Spinal cord (tissue), 10 donors: ENCODE measurements around the gene CNR1. TPM values are rescaled to one million over a fixed set of nuclear protein-coding genes. Genes with fewer than 3 reads are reported as not detected.
"Not testable (repeated sequence)": the region's sequence is repeated elsewhere in the genome, so short reads cannot be mapped to it uniquely, and the experiment has no call there.

Experiments used
- DNase-seq, 6 donors: peaks; one replicate each; pipeline versions ENCODE4 v3.0.0 to v3.0.0-alpha.2; 2013 to 2015; ENCODE audit warnings: low spot score in 6 of 6, low read depth in 4 of 6
- H3K27ac ChIP-seq: one replicate; pipeline ENCODE4 v1.5.1; 2013; ENCODE audit warnings: low read depth, low read length, control low read depth
- H3K27me3 ChIP-seq: one replicate; pipeline ENCODE4 v1.6.1; 2013; ENCODE audit warnings: low read length; ENCODE audit not compliant: control insufficient read depth, insufficient read depth
- H3K36me3 ChIP-seq: one replicate; pipeline ENCODE4 v1.6.1; 2013; ENCODE audit warnings: low read length; ENCODE audit not compliant: control insufficient read depth, insufficient read depth
- H3K4me1 ChIP-seq: one replicate; pipeline ENCODE4 v1.6.1; 2013; ENCODE audit warnings: low read length; ENCODE audit not compliant: control insufficient read depth, insufficient read depth
- H3K4me3 ChIP-seq: one replicate; pipeline ENCODE4 v1.5.1; 2013; ENCODE audit warnings: low read depth, low read length, control low read depth
- H3K9me3 ChIP-seq: one replicate; pipeline ENCODE4 v1.6.1; 2013; ENCODE audit warnings: low read length; ENCODE audit not compliant: control insufficient read depth, insufficient read depth
- WGBS: methylation state at CpG from one replicate; pipeline ENCODE4 v1.1.5; 2013; ENCODE audit warnings: missing lambda C conversion rate; ENCODE audit not compliant: insufficient coverage; 5-methylcytosine and 5-hydroxymethylcytosine counted together
- long read RNA-seq, 4 donors: transcript quantifications; one replicate each; lab custom pipeline, GENCODE V29; 2026
- polyA plus RNA-seq, 2 donors: library from polyadenylated mRNA; unstranded; fragments of 120-200 nt; gene quantifications; one replicate each; pipeline ENCODE4 v1.2.1, GENCODE V29; 2013; ENCODE audit not compliant: insufficient read length in 2 of 2
- total RNA-seq, 2 donors: library from RNA; depleted of rRNA in 1 of 2; stranded (reverse); fragments of 120-200 nt in 1 of 2; fragments of >200 nt in 1 of 2; gene quantifications; one replicate each; pipeline versions ENCODE4 v1.2.3 to v1.2.4, GENCODE V29; 2013 to 2014
- donor health status: healthy.

The CNR1 gene
- total RNA-seq (10 to 100 TPM; 25.6 to 70.8 TPM), polyA plus RNA-seq (10 to 100 TPM; 52.5 to 78.6 TPM)
- long read RNA-seq, donor 1, full-length matches to known transcripts: 12 of 12 reads
- long read RNA-seq, donor 1, partial matches to known transcripts: 0 of 12 reads
- long read RNA-seq, donor 1, other reads (novel, unspliced or antisense): 0 of 12 reads
- long read RNA-seq, donor 2, full-length matches to known transcripts: 11 of 11 reads
- long read RNA-seq, donor 2, partial matches to known transcripts: 0 of 11 reads
- long read RNA-seq, donor 2, other reads (novel, unspliced or antisense): 0 of 11 reads
- long read RNA-seq, donor 3, full-length matches to known transcripts: 19 of 19 reads
- long read RNA-seq, donor 3, partial matches to known transcripts: 0 of 19 reads
- long read RNA-seq, donor 3, other reads (novel, unspliced or antisense): 0 of 19 reads
- long read RNA-seq, donor 4: 0 reads

DNA sequence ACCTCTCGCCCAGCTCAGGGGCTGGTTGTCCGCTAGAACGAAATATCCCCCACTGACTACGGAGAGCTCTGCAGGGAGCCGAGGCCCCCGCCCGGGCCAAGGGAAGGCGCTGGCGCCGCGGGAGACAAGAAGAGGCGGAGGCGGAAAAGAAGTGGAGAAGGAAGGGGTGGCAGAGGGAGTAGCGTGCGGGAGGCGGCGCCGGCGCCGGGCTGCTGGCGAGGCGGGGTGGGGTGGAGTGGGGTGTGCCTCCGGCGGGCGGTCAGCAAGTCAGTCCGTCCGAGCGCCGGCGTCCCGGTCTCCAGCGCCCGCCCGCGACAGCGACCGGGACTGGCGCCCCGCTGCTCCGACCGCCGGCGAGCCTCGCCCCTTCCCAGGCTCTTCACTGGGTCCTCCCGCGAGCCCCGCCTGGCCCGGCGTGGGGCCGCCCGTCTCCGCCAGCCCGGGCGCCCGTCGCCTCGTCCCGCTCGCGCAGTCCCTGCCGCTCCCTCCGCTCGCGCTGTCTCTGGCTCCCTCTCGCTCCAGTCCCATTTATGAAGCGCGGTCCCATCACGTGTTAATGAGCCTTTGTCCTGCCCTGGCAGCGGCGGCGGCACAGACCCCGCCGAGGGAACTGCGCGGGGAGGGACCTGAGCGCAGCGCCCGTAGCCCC is at the start of gene CNR1:
CNR1 (minus strand) TSS at position 504 of the 649 bp plus-strand sequence. CDS start 21,073 bp downstream, outside the sequence.
- peak in 3 of 6 donors; percentile 66 to 94 (median 94) for DNase-seq
- no peaks in the 10 kb centered on the region for H3K36me3 ChIP-seq
- H3K4me3 ChIP-seq: peak within 1 kb of the TSS; percentile 81
- peaks cover 15% of the 10 kb centered on the region for H3K4me1 ChIP-seq
- no peaks in the 10 kb centered on the region for H3K9me3 ChIP-seq
- under 1% methylated on average over 73 of the region's 78 CpGs for WGBS
- peak within 1 kb of the TSS; percentile 75 for H3K27ac ChIP-seq
- H3K27me3 ChIP-seq: peaks cover 14% of the 10 kb centered on the region

DNA sequence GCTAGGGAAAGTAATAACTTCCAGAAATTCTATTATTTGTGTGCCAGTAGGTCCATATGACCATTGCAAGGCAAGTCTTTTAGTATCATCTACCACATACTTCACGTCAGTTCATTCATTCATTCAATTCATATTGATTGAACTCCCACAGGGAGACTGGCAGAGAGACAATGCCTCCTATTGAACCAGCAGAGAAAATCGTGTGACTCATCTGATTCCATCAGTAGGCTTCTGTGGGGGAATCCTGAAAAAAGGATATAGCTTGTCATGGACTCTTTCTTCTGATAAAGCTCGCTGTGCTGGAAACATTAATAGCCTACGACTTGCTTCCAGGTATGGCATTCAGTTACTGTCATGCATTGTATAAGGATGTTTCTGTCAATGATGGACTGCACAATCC is 45.3 kb upstream of the CNR1 start:
- 0% methylated on average over 1 of the region's 4 CpGs for WGBS
- H3K4me3 ChIP-seq: no peak overlapping the region
- no peaks in the 10 kb centered on the region for H3K4me1 ChIP-seq
- peak in 1 of 6 donors; percentile 2 for DNase-seq
- H3K27ac ChIP-seq: no peak overlapping the region
- H3K9me3 ChIP-seq: no peaks in the 10 kb centered on the region
- H3K27me3 ChIP-seq: no peaks in the 10 kb centered on the region
- H3K36me3 ChIP-seq: no peaks in the 10 kb centered on the region

DNA sequence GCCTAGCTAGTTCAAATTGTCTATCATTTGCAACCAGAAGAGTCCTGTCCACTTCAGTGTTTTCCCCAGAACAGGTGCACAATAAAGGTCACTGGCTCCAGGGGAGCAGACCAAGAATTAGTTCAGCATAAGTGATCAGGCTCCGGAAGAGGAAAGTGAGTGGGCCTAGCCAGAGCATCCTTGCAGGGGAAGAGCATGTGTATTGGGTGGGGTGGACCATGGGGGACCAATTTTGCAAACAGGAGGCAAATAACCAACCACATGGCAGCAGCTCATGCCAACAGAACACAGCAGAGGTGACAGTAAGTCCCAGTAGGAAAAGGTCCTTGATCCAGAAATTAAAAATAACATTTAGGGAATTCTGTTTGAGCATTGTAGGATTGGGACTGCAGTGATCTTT is 43.2 kb upstream of the CNR1 start:
- no CpG with 5 or more reads among the region's 1 CpG for WGBS
- DNase-seq: no peak
- Histone ChIP-seq H3K36me3 (no peaks in the 10 kb centered on the region), H3K9me3 (no peaks in the 10 kb centered on the region), H3K27ac (no peak overlapping the region), H3K27me3 (no peaks in the 10 kb centered on the region), H3K4me3 (no peak overlapping the region), H3K4me1 (no peaks in the 10 kb centered on the region)

DNA sequence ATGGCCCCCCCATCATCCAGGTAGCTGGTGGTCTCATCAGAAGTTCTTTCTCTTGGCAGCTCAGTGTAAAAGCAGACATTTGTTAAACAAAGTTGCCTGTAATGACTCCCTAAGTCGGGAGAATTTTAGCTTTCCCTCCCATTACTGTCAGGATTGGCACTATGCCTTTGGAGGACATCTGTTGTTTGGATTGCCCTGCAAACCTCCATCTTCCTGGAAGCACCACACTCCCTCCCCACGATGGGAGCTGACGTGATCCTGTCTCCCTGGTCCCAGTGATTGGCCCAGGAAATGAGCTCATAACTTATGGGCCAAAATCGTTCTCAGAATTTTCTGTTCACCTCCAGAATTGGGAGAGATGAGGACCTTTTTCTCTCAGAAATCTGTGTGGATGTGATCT is 42.6 kb upstream of the CNR1 start:
- DNase-seq: peak in 1 of 6 donors; percentile 73
- Histone ChIP-seq H3K27ac (no peak overlapping the region), H3K9me3 (no peaks in the 10 kb centered on the region), H3K36me3 (no peaks in the 10 kb centered on the region), H3K4me1 (no peaks in the 10 kb centered on the region), H3K27me3 (no peaks in the 10 kb centered on the region), H3K4me3 (no peak overlapping the region)
- WGBS: 76% methylated on average over 4 of the region's 4 CpGs

DNA sequence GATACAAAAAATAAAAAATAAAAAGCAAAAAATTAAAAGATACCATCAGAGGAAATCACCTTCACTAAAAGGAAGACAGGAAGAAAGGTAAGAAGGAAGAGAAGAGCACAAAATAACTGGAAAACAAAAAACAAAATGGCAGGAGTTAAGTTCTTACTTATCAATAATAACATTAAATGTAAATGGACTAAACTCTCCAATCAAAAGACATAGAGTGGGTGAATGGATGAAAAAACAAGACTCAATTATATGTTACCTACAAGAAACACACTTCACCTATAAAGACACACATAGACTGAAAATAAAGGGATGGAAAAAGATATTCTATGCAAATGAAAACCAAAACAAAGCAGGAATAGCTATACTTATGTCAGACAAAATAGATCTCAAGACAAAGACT is 35.6 kb upstream of the CNR1 start:
- H3K9me3 ChIP-seq, H3K36me3 ChIP-seq, H3K4me3 ChIP-seq, H3K27ac ChIP-seq, H3K27me3 ChIP-seq, DNase-seq, H3K4me1 ChIP-seq: not testable (repeated sequence)

DNA sequence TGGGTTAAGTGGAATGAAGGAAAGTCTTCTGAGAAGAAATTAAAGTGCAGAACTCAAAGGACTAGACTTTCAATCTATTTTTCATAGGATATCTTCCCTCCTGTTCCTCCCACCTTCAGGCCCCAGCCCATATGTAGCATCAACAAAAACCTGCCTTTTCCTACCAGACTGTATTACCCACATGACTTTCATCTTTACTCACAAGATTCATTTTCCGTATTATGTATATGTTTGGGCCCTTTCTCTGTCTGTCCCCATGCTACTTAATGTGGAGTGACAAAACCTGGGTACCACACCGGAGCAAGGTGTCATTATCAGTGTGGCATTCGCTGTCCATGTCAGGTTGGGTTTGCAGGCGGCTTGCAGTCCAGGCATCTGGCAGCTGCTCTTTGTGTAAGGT is 18.8 kb upstream of the CNR1 start:
- WGBS: 92% methylated on average over 3 of the region's 4 CpGs
- Histone ChIP-seq H3K27me3 (no peaks in the 10 kb centered on the region), H3K9me3 (peaks cover 3% of the 10 kb centered on the region), H3K27ac (no peak overlapping the region), H3K4me3 (no peak overlapping the region), H3K4me1 (no peaks in the 10 kb centered on the region), H3K36me3 (no peaks in the 10 kb centered on the region)
- DNase-seq: no peak

DNA sequence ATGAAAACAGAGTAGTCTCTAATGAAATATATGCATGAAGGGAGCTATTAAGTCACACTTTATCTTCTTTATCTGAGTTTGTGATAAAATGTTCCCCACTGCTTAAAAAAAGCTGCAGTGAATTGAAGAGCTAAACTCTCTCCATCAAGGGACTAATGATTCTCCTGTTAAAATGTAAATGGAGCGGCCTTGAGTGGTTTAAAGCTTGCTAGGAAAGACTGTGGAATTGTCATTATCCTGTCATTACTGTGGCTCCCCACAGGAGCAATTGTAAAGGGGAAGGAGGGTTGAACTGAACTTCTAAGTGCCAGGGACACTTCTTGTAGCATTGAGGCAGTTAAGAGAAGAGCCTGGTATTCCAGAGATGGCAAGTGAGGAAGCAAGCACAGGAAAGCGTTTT is 17.3 kb upstream of the CNR1 start:
- H3K27me3 ChIP-seq: no peaks in the 10 kb centered on the region
- H3K4me1 ChIP-seq: no peaks in the 10 kb centered on the region
- H3K4me3 ChIP-seq: no peak overlapping the region
- peak in 1 of 6 donors; percentile 69 for DNase-seq
- no peaks in the 10 kb centered on the region for H3K9me3 ChIP-seq
- H3K27ac ChIP-seq: no peak overlapping the region
- H3K36me3 ChIP-seq: no peaks in the 10 kb centered on the region
- WGBS: 8% methylated on average over 2 of the region's 2 CpGs

DNA sequence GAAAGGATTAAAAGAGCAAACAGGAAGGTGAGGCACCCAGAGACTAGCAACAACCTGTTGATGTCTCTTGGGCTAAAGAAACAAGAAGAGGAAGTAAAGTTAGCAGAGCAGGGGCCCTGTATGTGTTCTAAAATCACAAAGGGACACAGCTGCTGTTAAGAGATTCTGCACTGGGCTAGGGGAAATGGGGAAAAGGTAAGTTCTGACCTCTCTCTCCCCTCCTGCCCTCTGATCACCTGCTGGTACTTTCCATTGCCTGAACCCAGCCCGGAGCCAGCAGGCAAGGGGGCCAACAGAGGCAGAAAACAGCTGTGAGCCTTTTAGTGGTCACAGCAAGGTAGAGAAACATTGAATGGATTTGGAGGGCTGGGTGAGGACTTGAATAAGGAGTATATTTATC is 13.5 kb upstream of the CNR1 start:
- no peaks in the 10 kb centered on the region for H3K9me3 ChIP-seq
- H3K4me3 ChIP-seq: no peak overlapping the region
- no peak overlapping the region for H3K27ac ChIP-seq
- H3K36me3 ChIP-seq: no peaks in the 10 kb centered on the region
- WGBS: no CpG with 5 or more reads among the region's 1 CpG
- H3K4me1 ChIP-seq: no peaks in the 10 kb centered on the region
- DNase-seq: no peak
- H3K27me3 ChIP-seq: no peaks in the 10 kb centered on the region

DNA sequence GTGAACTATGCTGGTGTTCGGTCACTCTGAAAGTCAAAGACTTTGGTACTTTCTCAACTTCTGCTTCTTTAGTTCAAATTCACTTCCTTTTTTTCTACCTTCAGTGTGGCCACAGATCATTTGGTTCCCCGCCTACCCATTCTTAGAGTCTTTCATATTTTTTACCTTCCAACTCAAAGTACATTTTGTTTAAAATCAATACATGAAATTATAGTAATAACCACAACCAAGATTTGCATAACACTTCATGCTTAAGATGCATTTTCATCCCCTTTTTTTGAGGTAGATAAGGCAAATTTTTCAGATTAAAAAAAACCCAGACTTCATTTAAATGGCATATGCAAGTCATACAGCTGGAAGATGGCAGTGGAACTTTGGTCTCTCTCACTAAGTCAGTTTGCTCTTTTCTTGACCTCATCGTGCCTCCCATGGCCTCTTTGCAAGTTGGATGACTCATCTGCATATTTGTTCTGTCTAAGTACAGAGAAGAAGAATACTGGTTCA is 11.9 kb upstream of the CNR1 start:
- H3K36me3 ChIP-seq: no peaks in the 10 kb centered on the region
- no peaks in the 10 kb centered on the region for H3K9me3 ChIP-seq
- no peaks in the 10 kb centered on the region for H3K4me1 ChIP-seq
- H3K27me3 ChIP-seq: no peaks in the 10 kb centered on the region
- WGBS: 77% methylated on average over 2 of the region's 3 CpGs
- DNase-seq: no peak
- no peak overlapping the region for H3K4me3 ChIP-seq
- no peak overlapping the region for H3K27ac ChIP-seq

DNA sequence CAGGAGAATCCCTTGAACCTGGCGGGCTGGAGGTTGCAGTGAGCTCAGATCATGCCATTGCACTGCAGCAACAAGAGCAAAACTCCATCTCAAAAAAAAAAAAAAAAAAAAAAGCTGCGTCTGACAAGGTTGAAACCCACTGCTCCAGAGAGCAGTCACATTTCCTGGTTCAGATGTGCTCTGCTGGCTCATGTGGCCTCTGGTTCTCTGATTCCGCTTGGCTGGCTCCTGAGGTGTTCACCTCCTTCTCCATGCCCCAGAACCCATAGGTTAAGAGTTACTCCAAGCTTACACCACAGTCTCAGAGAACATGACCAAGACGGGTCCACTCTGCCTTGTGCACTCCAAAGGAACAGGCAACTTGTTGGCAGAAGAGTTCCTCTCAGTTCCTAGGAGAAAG is 8.8 kb upstream of the CNR1 start:
- no peaks in the 10 kb centered on the region for H3K9me3 ChIP-seq
- no peaks in the 10 kb centered on the region for H3K4me1 ChIP-seq
- H3K4me3 ChIP-seq: no peak overlapping the region
- WGBS: 100% methylated on average over 3 of the region's 4 CpGs
- no peak for DNase-seq
- H3K27ac ChIP-seq: no peak overlapping the region
- H3K36me3 ChIP-seq: no peaks in the 10 kb centered on the region
- H3K27me3 ChIP-seq: no peaks in the 10 kb centered on the region
